Cortex of kidney (tissue), 1 donor: ENCODE data around the gene FYTTD1.

Experiments
- DNase-seq: peaks from one replicate; lab custom pipeline; 2025; lab: John Stamatoyannopoulos, UW

The FYTTD1 gene

DNA sequence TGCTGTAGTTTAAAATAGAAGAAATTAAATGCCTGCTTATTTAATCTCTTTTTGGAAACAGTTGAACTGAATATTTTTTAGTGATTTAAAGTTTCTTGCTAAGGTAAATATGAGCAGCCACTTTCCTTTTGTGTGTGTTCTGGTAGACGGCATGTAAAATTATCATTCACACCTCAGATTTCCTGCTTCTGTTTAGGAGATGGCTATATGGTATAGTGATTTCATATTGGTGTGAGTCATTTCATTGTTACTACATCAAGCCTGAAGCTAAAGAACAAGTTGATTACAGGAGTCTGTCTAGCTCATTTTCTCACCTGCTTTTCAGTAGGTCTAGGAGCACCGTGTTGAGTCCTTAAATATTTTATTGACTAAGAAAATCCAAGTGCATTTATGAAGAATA lies 43.6 kb downstream of the FYTTD1 start:
- DNase-seq = no peak

- DNase-seq = no peak
Measured at GRCh38 chr3:197794115-197794514, 44.4 kb downstream of the FYTTD1 start.

- no peak for DNase-seq
Measured at GRCh38 chr3:197795200-197795599, 45.5 kb downstream of the FYTTD1 start.

DNA sequence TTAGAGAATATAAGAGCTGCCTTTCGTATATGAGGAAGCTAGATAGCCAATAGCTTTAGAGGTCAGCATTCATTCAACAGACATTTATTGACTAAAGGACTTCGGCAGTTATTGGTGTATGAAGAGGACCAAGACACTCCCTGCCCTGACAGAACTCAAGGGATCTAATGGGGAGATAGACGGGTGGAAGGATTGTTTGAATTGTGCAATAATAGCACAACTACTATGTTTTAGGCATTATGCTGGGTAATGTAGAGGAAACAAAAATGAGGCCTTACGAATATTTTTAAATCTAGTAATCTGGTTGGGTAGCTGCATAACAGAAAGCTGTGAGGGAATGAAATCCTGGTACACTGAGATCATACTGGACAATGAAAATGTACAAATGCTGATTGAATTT lies 46.4 kb downstream of the FYTTD1 start:
- DNase-seq = no peak

DNA sequence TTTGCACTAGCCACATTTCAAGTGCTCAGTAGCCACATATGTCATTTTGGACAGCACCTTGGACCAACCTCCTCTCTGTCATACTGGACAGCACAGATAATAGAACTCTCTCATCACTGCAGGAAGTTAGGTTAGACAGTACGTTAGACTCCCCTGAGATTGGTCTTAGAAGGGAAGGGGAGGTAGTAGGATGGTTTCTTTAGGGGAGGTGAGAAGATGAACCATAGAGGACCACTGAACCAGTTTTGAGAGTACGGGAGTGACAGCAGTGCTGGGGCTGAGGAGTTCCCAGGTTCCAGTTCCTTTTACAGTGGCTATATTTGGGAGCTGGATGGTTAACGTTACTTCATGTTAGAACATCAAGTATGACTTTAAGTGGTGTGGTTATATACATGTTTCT lies 49.2 kb downstream of the FYTTD1 start:
- no peak for DNase-seq

DNA sequence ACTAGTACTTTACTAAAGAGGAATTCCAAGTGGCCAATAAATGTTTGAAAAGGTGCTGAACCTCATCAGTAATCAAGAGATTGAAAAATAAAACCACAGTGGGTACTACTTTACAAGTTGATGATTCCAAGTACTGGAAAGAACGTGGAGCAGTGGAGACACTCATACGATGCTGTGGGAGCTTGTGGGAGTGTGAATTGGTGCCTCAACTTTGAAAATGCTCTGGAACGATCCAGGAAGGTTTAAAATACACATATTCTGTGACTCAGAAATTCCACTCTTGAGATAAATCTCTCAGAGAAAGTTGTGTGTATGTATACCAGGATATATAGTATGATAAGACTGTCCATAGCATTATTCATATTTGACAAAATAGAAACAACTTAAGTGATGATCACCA lies 50.7 kb downstream of the FYTTD1 start:
- DNase-seq = no peak

DNA sequence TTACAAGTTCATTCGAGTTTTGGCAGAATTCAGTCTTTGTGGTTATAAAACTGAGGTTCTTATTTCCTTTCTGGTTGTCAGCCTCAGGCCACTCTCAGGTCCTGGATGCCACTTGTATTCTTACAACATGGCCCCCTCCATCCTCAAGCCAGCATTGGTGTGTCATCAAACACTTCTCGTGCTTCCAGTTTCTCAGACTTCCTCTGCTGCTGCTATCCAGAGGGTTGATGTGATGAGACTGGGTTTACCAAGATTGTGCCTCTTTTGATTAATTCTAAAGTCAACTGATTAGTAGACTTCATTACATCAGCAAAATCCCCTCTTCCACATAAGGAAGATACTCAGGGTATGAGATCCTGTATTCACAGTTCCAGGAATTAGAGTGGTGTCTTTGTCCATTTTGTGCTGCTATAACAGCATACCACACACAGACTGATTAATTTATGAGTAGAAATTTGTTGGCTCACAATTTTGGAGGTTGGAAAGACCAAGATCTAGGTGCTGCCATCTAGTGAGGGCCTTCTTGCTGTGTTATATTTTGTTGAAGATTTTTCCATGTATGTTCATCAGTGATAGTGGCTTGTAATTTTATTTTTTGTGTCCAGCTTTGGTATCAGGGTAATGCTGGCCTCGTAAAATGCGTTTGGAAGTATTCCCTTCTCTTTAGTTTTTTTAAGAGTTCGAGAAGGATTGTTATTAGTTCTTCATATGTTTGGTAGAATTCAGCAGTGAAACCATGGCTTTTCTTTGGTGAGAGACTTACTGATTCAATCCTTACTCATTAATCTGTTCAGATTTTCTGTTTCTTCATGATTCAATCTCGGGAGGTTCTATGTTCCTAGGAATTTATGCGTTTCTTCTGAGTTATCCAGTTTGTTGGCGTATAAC lies 52.5 kb downstream of the FYTTD1 start:
- DNase-seq = no peak

DNA sequence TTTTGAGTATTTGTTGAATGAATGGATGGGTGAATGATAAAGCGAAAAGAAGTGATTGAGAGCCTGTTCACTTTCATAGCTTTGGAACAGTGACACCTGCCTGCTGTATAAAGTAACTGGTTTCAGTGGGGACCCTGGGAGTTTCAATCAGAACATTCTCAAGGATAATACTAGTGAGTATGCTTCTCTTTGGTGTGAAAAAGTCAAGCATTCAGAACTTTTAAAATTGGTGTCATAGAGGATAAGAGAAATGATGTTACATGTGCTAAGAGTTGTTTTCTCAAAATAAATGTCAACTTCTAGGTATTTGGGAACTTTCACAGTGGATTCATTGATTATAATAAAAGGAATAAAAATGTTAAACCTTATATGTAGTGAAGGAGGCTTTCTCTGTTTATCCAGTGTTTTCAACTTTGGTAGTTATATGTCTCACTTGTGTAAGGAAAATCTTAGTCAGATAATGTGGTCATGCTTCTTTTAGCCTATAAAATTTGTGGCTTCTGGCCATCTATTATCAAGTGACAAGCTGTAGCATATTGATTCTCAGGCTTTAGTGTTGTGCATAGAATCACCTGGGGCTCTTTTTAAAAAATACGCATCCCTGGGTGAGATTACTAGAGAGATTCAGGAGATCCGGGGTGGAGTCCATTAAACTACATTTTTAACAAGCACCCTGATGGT lies 53.2 kb downstream of the FYTTD1 start:
- no peak for DNase-seq

- no peak for DNase-seq
Measured at GRCh38 chr3:197804511-197804910, 54.8 kb downstream of the FYTTD1 start.

DNA sequence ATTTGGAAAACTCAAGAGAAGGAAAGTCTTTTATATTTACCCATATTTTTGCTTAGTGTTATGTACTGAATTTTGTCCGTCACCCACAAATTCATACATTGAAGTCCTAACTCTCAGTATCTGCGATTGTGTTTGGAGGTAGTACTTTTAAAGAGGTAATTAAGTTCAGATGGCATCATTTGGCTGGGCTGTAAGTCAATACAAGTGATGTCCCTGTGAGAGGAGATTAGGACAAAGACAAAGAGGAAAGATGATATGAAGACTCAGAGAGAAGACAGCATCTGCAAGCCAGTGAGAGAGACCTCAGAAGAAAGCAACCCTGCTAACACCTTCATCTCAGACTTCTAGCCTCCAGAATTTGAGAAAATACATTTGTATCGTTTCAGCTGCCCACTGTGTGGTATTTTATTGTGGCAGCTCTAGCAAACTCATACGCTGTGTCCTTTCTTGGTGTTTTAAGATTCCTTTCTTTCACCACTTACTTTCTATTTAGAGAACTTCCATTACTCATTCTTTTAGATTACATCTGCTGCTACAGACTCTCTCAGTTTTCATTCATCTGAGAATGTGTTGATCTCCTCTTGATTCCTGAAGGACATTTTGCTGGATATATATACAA lies 58.4 kb downstream of the FYTTD1 start:
- no peak for DNase-seq

- no peak for DNase-seq
Measured at GRCh38 chr3:197809356-197810020, 59.8 kb downstream of the FYTTD1 start.

DNA sequence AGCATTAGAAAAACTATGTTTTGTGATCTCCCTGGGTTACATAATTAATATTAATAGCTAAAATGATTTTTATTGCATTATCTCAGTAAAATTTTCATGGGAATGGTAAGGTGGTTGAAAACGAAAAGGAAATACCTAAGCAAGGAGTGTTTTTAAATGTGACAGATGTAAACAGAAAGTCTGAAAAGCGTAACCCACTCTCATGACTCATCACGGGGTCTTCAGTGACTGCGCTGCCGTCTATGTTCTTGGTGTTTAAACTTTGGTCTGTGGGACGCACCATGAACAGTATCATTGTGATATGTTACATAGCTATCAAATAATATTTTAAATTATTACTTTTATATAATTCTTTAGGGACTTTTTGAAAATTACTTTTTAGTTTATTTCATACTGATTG lies 61.2 kb downstream of the FYTTD1 start:
- no peak for DNase-seq

DNA sequence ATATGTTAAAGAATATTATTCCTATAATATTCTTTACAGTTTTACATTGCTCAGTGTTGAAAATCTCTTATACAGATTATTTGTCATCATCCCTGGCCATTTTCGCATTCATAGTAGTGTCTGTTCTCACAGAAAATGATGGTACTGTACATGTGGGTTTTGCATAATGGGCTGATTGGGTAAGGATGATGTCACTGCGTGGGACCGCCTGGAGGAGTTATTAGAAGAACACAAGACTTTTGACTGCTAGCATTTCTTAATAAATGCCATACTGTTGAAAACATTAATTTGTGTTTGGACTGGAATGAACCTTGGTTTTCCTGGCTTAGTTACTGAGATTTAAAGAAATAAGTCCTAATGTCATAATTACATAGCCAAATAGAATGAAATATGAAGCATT lies 61.7 kb downstream of the FYTTD1 start:
- DNase-seq = no peak

DNA sequence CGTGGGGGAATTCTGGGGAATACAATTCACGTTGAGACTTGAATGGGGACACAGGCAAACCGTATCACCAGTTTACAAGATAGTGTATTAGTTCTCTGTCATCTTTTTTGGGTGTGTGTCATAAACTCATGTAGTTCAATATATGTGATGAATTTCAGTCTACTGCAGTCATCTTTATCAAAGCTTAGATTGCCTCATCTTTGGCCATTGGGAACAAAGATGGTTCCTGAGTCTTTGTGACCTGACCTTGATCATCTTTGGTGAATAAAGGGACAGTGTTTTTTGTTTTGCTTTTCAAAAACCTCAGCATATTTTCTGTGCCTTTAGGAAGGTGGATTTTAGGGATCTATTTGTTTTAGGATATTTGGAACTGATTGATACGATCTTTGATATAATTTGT lies 64.7 kb downstream of the FYTTD1 start:
- no peak for DNase-seq

DNA sequence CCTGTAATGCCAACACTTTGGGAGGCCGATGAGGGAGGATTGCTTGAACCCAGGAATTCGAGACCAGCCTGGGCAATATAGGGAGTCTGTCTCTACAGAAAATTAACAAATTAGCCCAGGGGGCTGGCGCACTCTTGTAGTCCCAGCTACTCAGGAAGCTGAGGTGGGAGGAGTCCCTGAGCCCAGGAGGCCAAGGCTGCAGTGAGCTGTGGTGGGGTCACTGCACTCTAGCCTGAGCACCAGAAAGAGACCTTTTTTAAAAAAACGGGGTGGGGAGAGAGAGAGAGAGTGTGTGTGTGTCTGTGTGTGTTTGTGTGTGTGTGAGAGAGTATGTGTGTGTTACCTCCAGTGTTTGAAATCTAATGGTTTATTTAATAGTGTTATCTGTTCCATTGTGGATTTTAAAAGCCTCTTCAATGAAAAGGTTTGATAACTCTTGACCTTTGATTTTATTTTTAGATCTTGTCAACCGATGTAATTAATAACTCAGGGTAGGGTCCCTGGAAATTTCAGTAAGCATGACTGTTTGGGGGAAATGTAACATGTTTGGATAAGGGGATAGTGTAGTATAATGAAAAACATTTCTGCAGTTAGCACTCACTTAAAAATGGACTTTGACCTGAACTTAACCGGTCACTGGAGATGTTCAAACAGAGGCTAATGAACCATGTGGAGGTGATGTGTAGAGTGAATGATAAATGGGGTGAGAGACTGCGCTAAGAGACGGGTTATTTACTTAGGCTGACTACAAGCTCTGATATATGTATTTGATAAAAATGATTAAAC lies 71.1 kb downstream of the FYTTD1 start:
- DNase-seq = no peak

DNA sequence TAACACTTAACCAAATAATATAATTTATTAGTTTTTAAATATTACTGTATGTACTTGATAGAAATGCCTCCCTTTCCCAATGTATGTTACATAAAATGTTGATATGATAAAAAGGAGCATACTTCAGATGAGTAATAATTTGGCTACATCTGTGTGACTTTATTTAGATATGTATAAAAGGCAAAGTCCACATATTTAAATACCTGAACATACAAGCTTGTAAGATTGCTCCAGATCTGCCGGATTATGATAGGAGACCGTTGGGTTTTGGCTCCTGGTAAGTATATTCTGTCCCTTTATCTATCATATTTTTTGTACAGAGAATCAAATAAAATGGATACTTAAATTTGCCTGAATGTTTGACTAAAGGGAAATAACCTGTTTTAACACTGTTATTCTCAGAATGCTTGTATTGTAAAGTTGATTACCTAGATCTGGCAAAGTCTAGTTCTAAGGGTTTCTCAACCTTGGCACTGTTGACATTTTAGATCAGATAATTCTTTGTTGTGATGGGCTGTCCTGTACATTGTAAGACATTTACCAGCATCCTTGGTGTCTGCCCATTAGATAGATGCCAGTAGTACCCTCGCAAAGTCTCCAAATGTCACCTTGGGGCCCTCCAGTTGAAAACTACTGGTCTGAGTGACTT lies 79.8 kb downstream of the FYTTD1 start:
- no peak for DNase-seq

DNA sequence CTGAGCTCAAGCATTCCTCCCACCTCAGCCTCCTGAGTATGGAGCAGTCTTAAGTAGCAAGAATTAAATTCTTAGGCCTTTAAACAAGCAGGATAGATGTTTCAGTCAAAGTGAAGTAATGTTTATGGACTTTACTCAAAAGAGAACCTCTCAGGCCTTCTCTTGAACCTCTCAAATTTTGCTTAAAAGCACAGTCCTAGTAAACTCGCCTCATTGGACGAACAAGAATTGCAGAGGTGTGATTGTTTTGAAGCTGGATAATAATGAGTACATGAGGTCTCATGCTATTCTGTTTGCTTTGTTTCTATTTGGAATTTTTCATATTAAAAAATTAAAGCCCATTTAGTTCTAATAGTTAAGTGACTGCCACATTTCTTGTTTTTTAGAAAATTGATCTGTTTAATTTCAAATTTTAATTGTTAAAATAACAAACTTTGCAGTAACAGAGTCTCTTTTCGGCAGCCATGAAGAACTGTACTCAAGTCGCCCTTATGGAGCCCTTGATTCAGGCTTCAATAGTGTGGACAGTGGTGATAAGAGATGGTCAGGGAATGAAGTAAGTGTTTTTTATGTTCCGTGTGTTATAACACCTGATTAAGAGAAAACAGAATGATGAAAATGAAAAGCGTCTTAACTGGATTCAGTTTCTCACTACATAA lies 80.8 kb downstream of the FYTTD1 start:
- DNase-seq = no peak

DNA sequence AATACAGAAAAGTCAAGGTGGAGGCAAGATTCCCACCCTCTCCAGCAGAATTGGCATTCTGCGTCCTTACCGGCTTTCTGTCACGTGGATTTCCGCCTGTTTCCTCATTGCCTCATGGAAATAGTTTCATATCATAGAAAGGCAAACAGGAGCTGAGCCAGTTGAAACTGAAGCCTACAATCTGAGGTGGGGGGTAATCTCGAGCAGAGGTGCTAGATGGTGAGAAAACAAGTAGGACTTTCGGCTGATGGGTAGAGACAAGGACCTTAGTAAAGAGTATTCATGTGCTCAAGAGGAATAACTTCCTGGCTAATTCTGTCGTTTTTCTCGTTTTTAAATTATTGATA lies 81.3 kb downstream of the FYTTD1 start:
- no peak for DNase-seq

DNA sequence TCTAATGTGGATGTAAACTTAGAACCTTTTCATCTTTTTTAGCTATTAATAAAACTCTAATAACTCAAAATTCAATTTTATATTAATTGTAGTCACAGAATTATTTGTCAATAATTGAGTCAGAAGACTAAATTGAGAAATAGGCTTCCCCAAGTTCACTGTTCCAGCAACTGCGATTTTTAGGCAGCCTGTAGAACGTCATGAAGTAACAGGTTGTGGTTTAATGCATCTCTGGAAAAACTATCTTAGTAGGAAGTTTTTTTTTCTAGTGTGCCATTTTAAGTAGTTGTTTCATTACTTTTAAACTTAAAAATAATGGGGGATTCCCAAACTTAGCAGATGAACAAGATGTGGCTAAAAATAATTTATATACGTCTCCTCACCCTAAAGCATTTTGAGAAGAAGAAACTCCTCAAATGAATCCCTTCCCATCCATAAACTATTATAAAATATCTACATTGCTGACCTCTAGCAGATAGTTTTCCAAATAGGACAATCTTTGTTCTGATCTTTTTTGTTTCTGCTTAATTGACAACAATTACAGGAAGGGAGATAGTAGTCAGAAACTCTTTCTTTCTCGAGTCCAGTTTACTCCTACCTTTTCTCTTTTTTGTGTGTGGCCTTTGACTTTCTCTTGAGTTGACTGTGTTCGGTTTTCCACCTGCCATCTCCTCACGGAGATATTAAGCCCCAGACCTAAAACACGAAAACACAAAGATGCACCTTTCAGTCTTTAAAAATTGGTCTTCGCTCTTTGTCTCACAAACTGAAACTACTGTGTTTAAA lies 84.4 kb downstream of the FYTTD1 start:
- no peak for DNase-seq

- DNase-seq = no peak
Measured at GRCh38 chr3:197835509-197835908, 85.8 kb downstream of the FYTTD1 start.
